Measurements from ENCODE around the gene SURF2. TPM values are rescaled to one million over a fixed set of nuclear protein-coding genes. Genes with fewer than 3 reads are reported as not detected.

Gene SURF2
- total and polyA plus RNA-seq, 9 of the 15 experiments (the other 6 are each of a cell fraction or from before 2014, with no cell fraction given): 5.5 to 82.5 (median 21.3) TPM

- Histone ChIP-seq H3K9me3 (replicated peaks; ENCODE audit: control insufficient read depth, insufficient read depth, low read depth, low read length) (no peaks in the 10 kb centered on the region), H3K4me1 (replicated peaks in 1 of 2; ENCODE audit: control insufficient read depth in 2 of 2, insufficient read depth in 2 of 2, low read length in 2 of 2) (peaks cover 17 to 50% of the 10 kb centered on the region in 2 experiments; a peak in 4 of 5 replicates), H2AFZ (ENCODE audit: low read depth, low read length) (no peak overlapping the region), H3K79me2 (ENCODE audit: control insufficient read depth, insufficient read depth, low read length) (peaks cover 36% of the 10 kb centered on the region), H3K9me1 (ENCODE audit: control insufficient read depth, insufficient read depth, low read length) (no peaks in the 10 kb centered on the region), H3K36me3 (ENCODE audit: control insufficient read depth, insufficient read depth, low read length) (peaks cover 74% of the 10 kb centered on the region), H3K27ac (ENCODE audit: extremely low read depth, low read depth, low read length) (no peak overlapping the region), H3K4me2 (ENCODE audit: insufficient read depth, low read length) (no peak overlapping the region), H4K20me1 (replicated peaks; ENCODE audit: control insufficient read depth, insufficient read depth, low read length) (peaks cover 35% of the 10 kb centered on the region), H3K4me3 (no peak overlapping the region), H3K27me3 (ENCODE audit: control insufficient read depth in 2 of 2, insufficient read depth in 2 of 2, low read length in 2 of 2) (no peaks in the 10 kb centered on the region), H3K9ac (ENCODE audit: insufficient read depth in 1 of 2, low read depth in 2 of 2, low read length in 2 of 2) (peak overlapping the region in 1 of 2 experiments; percentile 70; a peak in 2 of 4 replicates)
- intact Hi-C loops (cut with micrococcal nuclease): loop anchor here (2.0 kb wide), 1 partner anchor 127 kb away; no protein-coding TSS in a partner anchor
- no TSS peak for BruUV-seq (replicated peaks)
- CTCF ChIA-PET (ENCODE audit: low intra/inter-chr PET ratio): interaction anchor here (1.5 kb wide), 1 partner anchor 127 kb away, joined by 5 read pairs; no protein-coding TSS in a partner anchor
- in situ Hi-C loops (cut with MboI): no loop called here
- POLR2A ChIA-PET: interaction anchor here (0.6 to 7.4 kb wide), 10 partner anchors 9 to 173 kb away, joined by 3 to 109 read pairs (median 4); partner anchors contain the start of genes CACFD1, MED22 and RPL7A
- DNase-seq (ENCODE audit: extremely low read depth in 1 of 4, low spot score in 3 of 4) (peak in 2 of 4 experiments; percentile 53 to 62), FAIRE-seq (peak; percentile 64), ATAC-seq (peak; percentile 46)
- WGBS (ENCODE audit: insufficient coverage, low coverage, missing lambda C conversion rate): 50% methylated on average over 16 of the region's 20 CpGs
- peak; percentile 16 for TF ChIP-seq MEIS2 (IDR thresholded peaks at IDR 0.05; ENCODE audit: partially characterized antibody)
- TF ChIP-seq NCOA1 (IDR thresholded peaks at IDR 0.05; ENCODE audit: low read depth): no peak
- TF ChIP-seq CREM (IDR thresholded peaks at IDR 0.05; ENCODE audit: low read depth): 0 out of 2 replicates have a peak, but pooled peaks have one; percentile 18
- TF ChIP-seq SP1 (CRISPR knock-in tag; IDR thresholded peaks at IDR 0.05): peak; percentile 42; the same call in 1 of the 2 replicates
- no peak for TF ChIP-seq CREB3L1 (IDR thresholded peaks at IDR 0.05; ENCODE audit: borderline replicate concordance, low read depth)
- TF ChIP-seq SFPQ (IDR thresholded peaks at IDR 0.05; ENCODE audit: low read depth, low read length): no peak
- TF ChIP-seq BHLHE40 (IDR thresholded peaks at IDR 0.05; ENCODE audit: low read length): peak; percentile 89
- no peak for TF ChIP-seq ZNF175 (CRISPR knock-in tag; IDR thresholded peaks at IDR 0.05; ENCODE audit: low read depth)
- no peak for TF ChIP-seq SAFB2 (IDR thresholded peaks at IDR 0.05; ENCODE audit: borderline replicate concordance, low read depth, low read length, severe bottlenecking)
- TF ChIP-seq XRCC4 (IDR thresholded peaks at IDR 0.05; ENCODE audit: extremely low read depth, insufficient read depth, insufficient read length): no peak
- TF ChIP-seq ZNF639 (CRISPR knock-in tag; conservative IDR thresholded peaks at IDR 0.05 in 1 of 2, IDR thresholded peaks at IDR 0.05 in 1 of 2): no peak
- no peak for TF ChIP-seq HDAC8 (tag; IDR thresholded peaks at IDR 0.05)
- no peak for TF ChIP-seq TEAD2 (tag; IDR thresholded peaks at IDR 0.05)
- TF ChIP-seq ZNF143 (CRISPR knock-in tag; IDR thresholded peaks at IDR 0.05): 0 out of 2 replicates have a peak, but pooled peaks have one; percentile 8
These were observed 3.2 kb downstream of the SURF2 start for GRCh38 chr9:133359399-133360175.
